ENCODE measurements around the gene SNX9.
"Not testable (repeated sequence)": the region's sequence is repeated elsewhere in the genome, so short reads cannot be mapped to it uniquely, and the experiment has no call there.

The SNX9 gene

GRCh38 chr6:157823001-157823527 is at the start of gene SNX9:
TSS of gene SNX9 (plus strand) at chr6:157823246. CDS start at chr6:157823435, 189 bp downstream.
- DNase-seq (ENCODE audit: low read depth), result peak; percentile 49

GRCh38 chr6:157773248-157773773 is 49.7 kb upstream of the SNX9 start:
- no peak for DNase-seq (ENCODE audit: low read depth)

- DNase-seq (ENCODE audit: low read depth), result no peak
These were observed 48.6 kb upstream of the SNX9 start for GRCh38 chr6:157774153-157775135.

GRCh38 chr6:157775376-157775775 is 47.7 kb upstream of the SNX9 start:
- no peak for DNase-seq (ENCODE audit: low read depth)

GRCh38 chr6:157777344-157777743 is 45.7 kb upstream of the SNX9 start:
- no peak for DNase-seq (ENCODE audit: low read depth)

- no peak for DNase-seq (ENCODE audit: low read depth)
These were observed 44.3 kb upstream of the SNX9 start for GRCh38 chr6:157778719-157779118.

- no peak for DNase-seq (ENCODE audit: low read depth)
These were observed 43.1 kb upstream of the SNX9 start for GRCh38 chr6:157779705-157780604.

GRCh38 chr6:157785636-157786035 is 37.4 kb upstream of the SNX9 start:
- no peak for DNase-seq (ENCODE audit: low read depth)

GRCh38 chr6:157786221-157786620 is 36.8 kb upstream of the SNX9 start:
- no peak for DNase-seq (ENCODE audit: low read depth)

- DNase-seq (ENCODE audit: low read depth), result no peak
These were observed 36.0 kb upstream of the SNX9 start for GRCh38 chr6:157787080-157787479.

GRCh38 chr6:157788180-157788579 is 34.9 kb upstream of the SNX9 start:
- DNase-seq (ENCODE audit: low read depth), result no peak

- DNase-seq (ENCODE audit: low read depth), result no peak
These were observed 33.7 kb upstream of the SNX9 start for GRCh38 chr6:157789297-157789696.

GRCh38 chr6:157789861-157790260 is 33.2 kb upstream of the SNX9 start:
- DNase-seq (ENCODE audit: low read depth), result no peak

GRCh38 chr6:157790548-157791160 is 32.4 kb upstream of the SNX9 start:
- DNase-seq (ENCODE audit: low read depth), result no peak

- no peak for DNase-seq (ENCODE audit: low read depth)
These were observed 31.6 kb upstream of the SNX9 start for GRCh38 chr6:157791450-157791849.

- no peak for DNase-seq (ENCODE audit: low read depth)
These were observed 30.4 kb upstream of the SNX9 start for GRCh38 chr6:157792671-157793070.

- DNase-seq (ENCODE audit: low read depth), result not testable (repeated sequence)
These were observed 29.0 kb upstream of the SNX9 start for GRCh38 chr6:157794012-157794411.

GRCh38 chr6:157795841-157796240 is 27.2 kb upstream of the SNX9 start:
- DNase-seq (ENCODE audit: low read depth), result no peak

GRCh38 chr6:157798851-157799250 is 24.2 kb upstream of the SNX9 start:
- no peak for DNase-seq (ENCODE audit: low read depth)

GRCh38 chr6:157799561-157799960 is 23.5 kb upstream of the SNX9 start:
- DNase-seq (ENCODE audit: low read depth), result not testable (repeated sequence)

GRCh38 chr6:157800420-157801237 is 22.4 kb upstream of the SNX9 start:
- no peak for DNase-seq (ENCODE audit: low read depth)
